ENCODE results near the gene TMEM270. TPM values are rescaled to one million over a fixed set of nuclear protein-coding genes. Genes with fewer than 3 reads are reported as not detected.

TMEM270 gene
- total RNA-seq, 4 donors from 2014 or later, result not detected

DNA sequence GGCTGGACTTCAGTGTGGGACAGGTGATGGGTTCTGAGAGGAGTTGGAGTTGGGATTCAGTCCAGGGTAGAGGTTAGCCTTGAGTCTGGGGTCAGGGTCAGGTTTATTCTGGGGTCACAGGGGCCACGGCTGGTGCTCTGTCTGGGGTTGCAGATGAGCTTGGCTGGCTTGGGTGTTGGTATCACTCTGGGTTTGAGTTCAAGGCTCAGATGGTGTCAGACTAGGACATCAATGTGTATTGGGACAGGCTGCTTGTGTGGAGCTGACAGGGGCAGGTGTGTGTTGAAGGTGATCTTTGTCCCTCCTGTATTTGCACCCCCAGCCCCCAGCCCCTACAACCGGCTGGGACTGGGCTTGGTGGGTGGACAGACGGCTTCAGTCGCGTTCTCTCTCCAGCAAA is 26.8 kb downstream of the TMEM270 start:
- Histone ChIP-seq H3K36me3 (no peaks in the 10 kb centered on the region), H3K4me1 (peaks cover 0 to 14% of the 10 kb centered on the region in 2 donors), H3K9me3 (no peaks in the 10 kb centered on the region), H3K4me3 (no peak overlapping the region), H3K27ac (no peak overlapping the region), H3K27me3 (no peaks in the 10 kb centered on the region)
- DNase-seq (no peak), ATAC-seq (no peak)
- in situ Hi-C loops (cut with MboI; ENCODE audit: low sequenced_read_pairs in 4 of 4) (no loop called here), intact Hi-C loops (cut with DNase I; ENCODE audit: low total_unique reads) (no loop called here)
- no peak for TF ChIP-seq POLR2A (IDR thresholded peaks at IDR 0.05)
- TF ChIP-seq, protein P1, sequence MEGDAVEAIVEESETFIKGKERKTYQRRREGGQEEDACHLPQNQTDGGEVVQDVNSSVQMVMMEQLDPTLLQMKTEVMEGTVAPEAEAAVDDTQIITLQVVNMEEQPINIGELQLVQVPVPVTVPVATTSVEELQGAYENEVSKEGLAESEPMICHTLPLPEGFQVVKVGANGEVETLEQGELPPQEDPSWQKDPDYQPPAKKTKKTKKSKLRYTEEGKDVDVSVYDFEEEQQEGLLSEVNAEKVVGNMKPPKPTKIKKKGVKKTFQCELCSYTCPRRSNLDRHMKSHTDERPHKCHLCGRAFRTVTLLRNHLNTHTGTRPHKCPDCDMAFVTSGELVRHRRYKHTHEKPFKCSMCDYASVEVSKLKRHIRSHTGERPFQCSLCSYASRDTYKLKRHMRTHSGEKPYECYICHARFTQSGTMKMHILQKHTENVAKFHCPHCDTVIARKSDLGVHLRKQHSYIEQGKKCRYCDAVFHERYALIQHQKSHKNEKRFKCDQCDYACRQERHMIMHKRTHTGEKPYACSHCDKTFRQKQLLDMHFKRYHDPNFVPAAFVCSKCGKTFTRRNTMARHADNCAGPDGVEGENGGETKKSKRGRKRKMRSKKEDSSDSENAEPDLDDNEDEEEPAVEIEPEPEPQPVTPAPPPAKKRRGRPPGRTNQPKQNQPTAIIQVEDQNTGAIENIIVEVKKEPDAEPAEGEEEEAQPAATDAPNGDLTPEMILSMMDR (IDR thresholded peaks at IDR 0.05 in 4 of 5, conservative IDR thresholded peaks at IDR 0.05 in 1 of 5), result no peak

GRCh38 chr7:73888959-73889358 is 28.0 kb downstream of the TMEM270 start:
- H3K9me3 ChIP-seq, result no peaks in the 10 kb centered on the region
- H3K4me3 ChIP-seq, result no peak overlapping the region
- no peaks in the 10 kb centered on the region for H3K36me3 ChIP-seq
- DNase-seq, result no peak
- peaks cover 8 to 22% of the 10 kb centered on the region in 2 donors for H3K4me1 ChIP-seq
- no peak for ATAC-seq
- H3K27me3 ChIP-seq, result no peaks in the 10 kb centered on the region
- in situ Hi-C loops (cut with MboI; ENCODE audit: low sequenced_read_pairs in 4 of 4), result no loop called here
- H3K27ac ChIP-seq, result no peak overlapping the region
- no peak for TF ChIP-seq POLR2A (IDR thresholded peaks at IDR 0.05)
- TF ChIP-seq, protein P1 (IDR thresholded peaks at IDR 0.05 in 4 of 5, conservative IDR thresholded peaks at IDR 0.05 in 1 of 5), result no peak
- intact Hi-C loops (cut with DNase I; ENCODE audit: low total_unique reads), result no loop called here

GRCh38 chr7:73890555-73891147 is 29.7 kb downstream of the TMEM270 start:
- no peaks in the 10 kb centered on the region for H3K9me3 ChIP-seq
- intact Hi-C loops (cut with DNase I; ENCODE audit: low total_unique reads) (no loop called here), in situ Hi-C loops (cut with MboI; ENCODE audit: low sequenced_read_pairs in 4 of 4) (no loop called here)
- no peak for DNase-seq
- H3K27ac ChIP-seq, result no peak overlapping the region
- no peak for ATAC-seq
- H3K4me1 ChIP-seq, result peaks cover 8 to 23% of the 10 kb centered on the region in 2 donors
- H3K4me3 ChIP-seq, result no peak overlapping the region
- no peaks in the 10 kb centered on the region for H3K36me3 ChIP-seq
- TF ChIP-seq, protein P1 (IDR thresholded peaks at IDR 0.05 in 4 of 5, conservative IDR thresholded peaks at IDR 0.05 in 1 of 5), result no peak
- TF ChIP-seq POLR2A (IDR thresholded peaks at IDR 0.05), result no peak
- H3K27me3 ChIP-seq, result peaks cover 0 to 7% (median 0%) of the 10 kb centered on the region in 3 donors

DNA sequence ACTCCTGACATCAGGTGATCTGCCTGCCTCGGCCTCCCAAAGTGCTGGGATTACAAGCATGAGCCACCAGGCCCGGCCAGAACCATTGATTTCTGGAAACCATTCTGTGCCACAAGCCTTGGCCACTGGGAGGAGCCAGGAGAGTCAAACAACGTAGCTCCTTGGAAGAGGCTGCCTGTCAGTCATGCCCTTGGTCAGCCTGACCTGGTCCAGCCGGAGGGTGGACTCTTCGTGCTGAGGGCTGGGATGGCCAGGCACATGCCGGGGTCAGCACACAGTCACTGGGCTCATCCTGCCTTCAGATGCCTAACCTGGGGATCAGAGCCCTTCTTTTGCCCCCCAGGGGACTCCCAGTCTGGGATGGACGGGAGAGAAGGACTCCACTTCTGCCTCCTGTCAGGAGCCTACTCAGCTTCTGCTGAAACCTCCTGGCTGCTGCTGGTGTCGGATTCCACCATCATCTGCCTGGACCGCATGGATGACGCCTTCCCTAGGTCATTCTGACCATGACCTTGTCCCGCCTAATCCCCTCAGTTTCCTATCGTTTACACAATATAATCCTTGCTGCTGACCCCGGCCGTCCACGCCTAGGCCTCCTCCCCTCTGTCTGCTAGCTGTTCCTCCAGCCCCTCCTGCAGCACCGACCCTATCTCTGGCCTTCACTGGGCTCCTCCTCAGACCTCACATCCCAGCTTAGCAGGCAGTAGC is 30.4 kb downstream of the TMEM270 start:
- in situ Hi-C loops (cut with MboI; ENCODE audit: low sequenced_read_pairs in 4 of 4), result no loop called here
- Histone ChIP-seq H3K4me3 (no peak overlapping the region), H3K27ac (no peak overlapping the region), H3K36me3 (no peaks in the 10 kb centered on the region), H3K9me3 (no peaks in the 10 kb centered on the region), H3K27me3 (peaks cover 0 to 8% (median 0%) of the 10 kb centered on the region in 3 donors), H3K4me1 (peaks cover 8 to 19% of the 10 kb centered on the region in 2 donors)
- TF ChIP-seq, protein P1 (IDR thresholded peaks at IDR 0.05 in 4 of 5, conservative IDR thresholded peaks at IDR 0.05 in 1 of 5), result no peak
- no peak for TF ChIP-seq POLR2A (IDR thresholded peaks at IDR 0.05)
- DNase-seq (no peak), ATAC-seq (no peak)
- intact Hi-C loops (cut with DNase I; ENCODE audit: low total_unique reads), result no loop called here

Measured in gastrocnemius medialis (tissue), 4 donors.